ENCODE results near the gene TIMMDC1. TPM values are rescaled to one million over a fixed set of nuclear protein-coding genes. Genes with fewer than 3 reads are reported as not detected.

TIMMDC1 gene
- total and polyA plus RNA-seq, 2 of the 13 experiments (the other 11 are each of a cell fraction or from before 2014, with no cell fraction given): 50.0 to 77.8 TPM

- TF ChIP-seq, protein P1, sequence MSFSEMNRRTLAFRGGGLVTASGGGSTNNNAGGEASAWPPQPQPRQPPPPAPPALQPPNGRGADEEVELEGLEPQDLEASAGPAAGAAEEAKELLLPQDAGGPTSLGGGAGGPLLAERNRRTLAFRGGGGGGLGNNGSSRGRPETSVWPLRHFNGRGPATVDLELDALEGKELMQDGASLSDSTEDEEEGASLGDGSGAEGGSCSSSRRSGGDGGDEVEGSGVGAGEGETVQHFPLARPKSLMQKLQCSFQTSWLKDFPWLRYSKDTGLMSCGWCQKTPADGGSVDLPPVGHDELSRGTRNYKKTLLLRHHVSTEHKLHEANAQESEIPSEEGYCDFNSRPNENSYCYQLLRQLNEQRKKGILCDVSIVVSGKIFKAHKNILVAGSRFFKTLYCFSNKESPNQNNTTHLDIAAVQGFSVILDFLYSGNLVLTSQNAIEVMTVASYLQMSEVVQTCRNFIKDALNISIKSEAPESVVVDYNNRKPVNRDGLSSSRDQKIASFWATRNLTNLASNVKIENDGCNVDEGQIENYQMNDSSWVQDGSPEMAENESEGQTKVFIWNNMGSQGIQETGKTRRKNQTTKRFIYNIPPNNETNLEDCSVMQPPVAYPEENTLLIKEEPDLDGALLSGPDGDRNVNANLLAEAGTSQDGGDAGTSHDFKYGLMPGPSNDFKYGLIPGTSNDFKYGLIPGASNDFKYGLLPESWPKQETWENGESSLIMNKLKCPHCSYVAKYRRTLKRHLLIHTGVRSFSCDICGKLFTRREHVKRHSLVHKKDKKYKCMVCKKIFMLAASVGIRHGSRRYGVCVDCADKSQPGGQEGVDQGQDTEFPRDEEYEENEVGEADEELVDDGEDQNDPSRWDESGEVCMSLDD (CRISPR knock-in tag; IDR thresholded peaks at IDR 0.05; ENCODE audit: borderline replicate concordance): no peak
- TF ChIP-seq ZNF652 (CRISPR knock-in tag; IDR thresholded peaks at IDR 0.05; ENCODE audit: borderline replicate concordance, low read depth) (peak; percentile 70), ZNF572 (CRISPR knock-in tag; IDR thresholded peaks at IDR 0.05) (no peak), SNRNP70 (IDR thresholded peaks at IDR 0.05; ENCODE audit: low read depth, low read length) (no peak), BHLHE40 (IDR thresholded peaks at IDR 0.05; ENCODE audit: low read length) (no peak), SMAD3 (CRISPR knock-in tag; IDR thresholded peaks at IDR 0.05) (peak; percentile 87), ZNF503 (CRISPR knock-in tag; IDR thresholded peaks at IDR 0.05) (no peak), LBX2 (CRISPR knock-in tag; IDR thresholded peaks at IDR 0.05; ENCODE audit: borderline replicate concordance) (peak; percentile 72; the same call in 1 of the 2 replicates), ZNF781 (CRISPR knock-in tag; IDR thresholded peaks at IDR 0.05; ENCODE audit: borderline replicate concordance, not compliant biosample characterization) (peak; percentile 67), FOSL1 (CRISPR knock-in tag; IDR thresholded peaks at IDR 0.05; ENCODE audit: borderline replicate concordance) (0 out of 2 replicates have a peak, but pooled peaks have one; percentile 36), ZNF841 (CRISPR knock-in tag; IDR thresholded peaks at IDR 0.05; ENCODE audit: borderline replicate concordance) (peak; percentile 75), RXRA (CRISPR knock-in tag; IDR thresholded peaks at IDR 0.05) (peak; percentile 97), ZNF33B (CRISPR knock-in tag; IDR thresholded peaks at IDR 0.05) (no peak), ZNF614 (CRISPR knock-in tag; IDR thresholded peaks at IDR 0.05; ENCODE audit: borderline replicate concordance) (peak; percentile 59; the same call in 1 of the 2 replicates), NFKBIZ (CRISPR knock-in tag; IDR thresholded peaks at IDR 0.05) (peak; percentile 70; the same call in 1 of the 2 replicates), ZBTB26 (CRISPR knock-in tag; IDR thresholded peaks at IDR 0.05; ENCODE audit: borderline replicate concordance) (no peak; the same call in none of the 2 replicates), E2F1 (CRISPR knock-in tag; IDR thresholded peaks at IDR 0.05) (no peak; the same call in 1 of the 2 replicates), MBD4 (IDR thresholded peaks at IDR 0.05; ENCODE audit: borderline replicate concordance, low read length) (no peak), SMYD3 (CRISPR knock-in tag; IDR thresholded peaks at IDR 0.05) (peak; percentile 50; the same call in 1 of the 2 replicates)
These were observed at the start of gene TIMMDC1 (continued) for GRCh38 chr3:119498186-119499011.

All from HepG2 (cell line).